Activated naive CD4-positive, alpha-beta T cell treated with anti-CD3 and anti-CD28 coated beads, Interleukin-2, amount 10 ng/mL, durations not matched to agents 7 days and 5 days (primary cell): ENCODE data around the gene PPP4R2.
A peak's percentile ranks its signal among the peaks of the same experiment; 100 is the strongest.

ENCODE experiments used
- CTCF ChIA-PET: fragments of 350-600 bp; sonication (Branson Sonifier 250); formaldehyde crosslinking; loops from one replicate; lab custom pipeline; 2021; ENCODE audit warnings: antibody characterized with exemption; lab: Charles Lee
- DNase-seq: peaks from one replicate; pipeline ENCODE4 v3.0.0-alpha.2; 2020
- H3K27ac Mint-ChIP-seq: one replicate; pipeline ENCODE4 v1.8.0; 2021; ENCODE audit warnings: mild to moderate bottlenecking, moderate library complexity, mixed read lengths
- H3K27me3 Mint-ChIP-seq: one replicate; pipeline ENCODE4 v1.8.0; 2021; ENCODE audit warnings: mild to moderate bottlenecking, mixed read lengths
- H3K36me3 Mint-ChIP-seq: one replicate; pipeline ENCODE4 v1.8.0; 2021; ENCODE audit warnings: mixed read lengths
- H3K4me1 Mint-ChIP-seq: one replicate; pipeline ENCODE4 v1.8.0; 2021; ENCODE audit warnings: mixed read lengths
- H3K4me3 Mint-ChIP-seq: one replicate; pipeline ENCODE4 v1.8.0; 2021; ENCODE audit warnings: mild to moderate bottlenecking, moderate library complexity, mixed read lengths
- H3K9me3 Mint-ChIP-seq: one replicate; pipeline ENCODE4 v1.8.0; 2021; ENCODE audit warnings: mixed read lengths

Gene PPP4R2

GRCh38 chr3:72996473-72997333, at the start of gene PPP4R2:
PPP4R2 (plus strand) TSS chr3:72996811; CDS start chr3:72997038, 227 bp downstream.
- Mint-ChIP-seq H3K4me1 (peaks cover 48% of the 10 kb centered on the region), H3K36me3 (peaks cover 28% of the 10 kb centered on the region), H3K27ac (peak within 1 kb of the TSS; percentile 96), H3K9me3 (no peaks in the 10 kb centered on the region), H3K4me3 (peak within 1 kb of the TSS; percentile 84), H3K27me3 (no peaks in the 10 kb centered on the region)
- CTCF ChIA-PET, result interaction anchor here (1.1 to 2.2 kb wide), 4 partner anchors 50 to 175 kb away, joined by 3 to 9 read pairs (median 4); no protein-coding TSS in a partner anchor
- DNase-seq, result peak; percentile 93

- Mint-ChIP-seq H3K4me3 (no peak overlapping the region), H3K27me3 (peaks cover 12% of the 10 kb centered on the region), H3K9me3 (no peaks in the 10 kb centered on the region), H3K36me3 (no peaks in the 10 kb centered on the region), H3K27ac (no peak overlapping the region), H3K4me1 (peaks cover 19% of the 10 kb centered on the region)
- CTCF ChIA-PET, result interaction anchor here (1.3 to 1.9 kb wide), 2 partner anchors 9 to 107 kb away, joined by 4 to 6 read pairs; no protein-coding TSS in a partner anchor
- no peak for DNase-seq
These were observed 48.7 kb upstream of the PPP4R2 start for GRCh38 chr3:72947715-72948490.

- Mint-ChIP-seq H3K27ac (no peak overlapping the region), H3K4me1 (peaks cover 19% of the 10 kb centered on the region), H3K36me3 (no peaks in the 10 kb centered on the region), H3K4me3 (no peak overlapping the region), H3K27me3 (peaks cover 11% of the 10 kb centered on the region), H3K9me3 (no peaks in the 10 kb centered on the region)
- no peak for DNase-seq
- CTCF ChIA-PET, result no interaction called here
These were observed 47.6 kb upstream of the PPP4R2 start for GRCh38 chr3:72949016-72949415.

GRCh38 chr3:72950372-72950771, 46.2 kb upstream of the PPP4R2 start:
- peaks cover 11% of the 10 kb centered on the region for H3K27me3 Mint-ChIP-seq
- CTCF ChIA-PET, result no interaction called here
- no peak for DNase-seq
- no peaks in the 10 kb centered on the region for H3K9me3 Mint-ChIP-seq
- no peaks in the 10 kb centered on the region for H3K36me3 Mint-ChIP-seq
- H3K4me1 Mint-ChIP-seq, result peaks cover 17% of the 10 kb centered on the region
- no peak overlapping the region for H3K27ac Mint-ChIP-seq
- H3K4me3 Mint-ChIP-seq, result no peak overlapping the region

- Mint-ChIP-seq H3K27me3 (peaks cover 13% of the 10 kb centered on the region), H3K36me3 (no peaks in the 10 kb centered on the region), H3K4me1 (peaks cover 12% of the 10 kb centered on the region), H3K27ac (no peak overlapping the region), H3K9me3 (no peaks in the 10 kb centered on the region), H3K4me3 (no peak overlapping the region)
- DNase-seq, result no peak
- CTCF ChIA-PET, result no interaction called here
These were observed 45.8 kb upstream of the PPP4R2 start for GRCh38 chr3:72950801-72951200.

- CTCF ChIA-PET, result no interaction called here
- peaks cover 17% of the 10 kb centered on the region for H3K27me3 Mint-ChIP-seq
- peaks cover 12% of the 10 kb centered on the region for H3K4me1 Mint-ChIP-seq
- no peak overlapping the region for H3K4me3 Mint-ChIP-seq
- no peak overlapping the region for H3K27ac Mint-ChIP-seq
- DNase-seq, result no peak
- H3K36me3 Mint-ChIP-seq, result no peaks in the 10 kb centered on the region
- H3K9me3 Mint-ChIP-seq, result no peaks in the 10 kb centered on the region
These were observed 45.3 kb upstream of the PPP4R2 start for GRCh38 chr3:72951259-72951722.

GRCh38 chr3:72953325-72953956, 43.2 kb upstream of the PPP4R2 start:
- H3K4me3 Mint-ChIP-seq, result no peak overlapping the region
- no peak for DNase-seq
- no peak overlapping the region for H3K27ac Mint-ChIP-seq
- no peaks in the 10 kb centered on the region for H3K9me3 Mint-ChIP-seq
- peaks cover 12% of the 10 kb centered on the region for H3K4me1 Mint-ChIP-seq
- peaks cover 21% of the 10 kb centered on the region for H3K27me3 Mint-ChIP-seq
- CTCF ChIA-PET, result interaction anchor here (1.0 to 1.4 kb wide), 2 partner anchors 45 to 103 kb away, joined by 3 to 4 read pairs; no protein-coding TSS in a partner anchor
- H3K36me3 Mint-ChIP-seq, result no peaks in the 10 kb centered on the region

- no peaks in the 10 kb centered on the region for H3K9me3 Mint-ChIP-seq
- CTCF ChIA-PET, result interaction anchor here (1.3 kb wide), 1 partner anchor 42 kb away, joined by 3 read pairs; no protein-coding TSS in a partner anchor
- no peak overlapping the region for H3K27ac Mint-ChIP-seq
- H3K4me1 Mint-ChIP-seq, result peaks cover 7% of the 10 kb centered on the region
- peaks cover 23% of the 10 kb centered on the region for H3K27me3 Mint-ChIP-seq
- DNase-seq, result no peak
- H3K4me3 Mint-ChIP-seq, result no peak overlapping the region
- H3K36me3 Mint-ChIP-seq, result no peaks in the 10 kb centered on the region
These were observed 39.3 kb upstream of the PPP4R2 start for GRCh38 chr3:72957297-72957696.

GRCh38 chr3:72959336-72959735, 37.3 kb upstream of the PPP4R2 start:
- DNase-seq, result no peak
- H3K27ac Mint-ChIP-seq, result no peak overlapping the region

GRCh38 chr3:72960812-72961518, 35.6 kb upstream of the PPP4R2 start:
- Mint-ChIP-seq H3K4me1 (peaks cover 26% of the 10 kb centered on the region), H3K36me3 (peaks cover 2% of the 10 kb centered on the region), H3K4me3 (no peak overlapping the region), H3K27me3 (peaks cover 15% of the 10 kb centered on the region), H3K9me3 (no peaks in the 10 kb centered on the region), H3K27ac (no peak overlapping the region)
- no peak for DNase-seq
- CTCF ChIA-PET, result no interaction called here

More at GRCh38 chr3:72959336-72959735, 37.3 kb upstream of the PPP4R2 start:
- peaks cover 19% of the 10 kb centered on the region for H3K27me3 Mint-ChIP-seq
- peaks cover 10% of the 10 kb centered on the region for H3K4me1 Mint-ChIP-seq
- H3K36me3 Mint-ChIP-seq, result no peaks in the 10 kb centered on the region
- CTCF ChIA-PET, result no interaction called here
- no peaks in the 10 kb centered on the region for H3K9me3 Mint-ChIP-seq
- H3K4me3 Mint-ChIP-seq, result no peak overlapping the region

GRCh38 chr3:72961752-72962151, 34.9 kb upstream of the PPP4R2 start:
- Mint-ChIP-seq H3K27me3 (peaks cover 13% of the 10 kb centered on the region), H3K36me3 (peaks cover 2% of the 10 kb centered on the region), H3K4me3 (no peak overlapping the region), H3K4me1 (peaks cover 33% of the 10 kb centered on the region), H3K27ac (no peak overlapping the region), H3K9me3 (no peaks in the 10 kb centered on the region)
- no peak for DNase-seq
- CTCF ChIA-PET, result no interaction called here

GRCh38 chr3:72962317-72962716, 34.3 kb upstream of the PPP4R2 start:
- H3K36me3 Mint-ChIP-seq, result peaks cover 2% of the 10 kb centered on the region
- H3K4me3 Mint-ChIP-seq, result no peak overlapping the region
- no peak overlapping the region for H3K27ac Mint-ChIP-seq
- no peak for DNase-seq
- H3K27me3 Mint-ChIP-seq, result peaks cover 12% of the 10 kb centered on the region
- H3K9me3 Mint-ChIP-seq, result no peaks in the 10 kb centered on the region
- CTCF ChIA-PET, result no interaction called here
- peaks cover 39% of the 10 kb centered on the region for H3K4me1 Mint-ChIP-seq

GRCh38 chr3:72964633-72965032, 32.0 kb upstream of the PPP4R2 start:
- peaks cover 5% of the 10 kb centered on the region for H3K27me3 Mint-ChIP-seq
- peaks cover 41% of the 10 kb centered on the region for H3K4me1 Mint-ChIP-seq
- H3K36me3 Mint-ChIP-seq, result peaks cover 2% of the 10 kb centered on the region
- no peak overlapping the region for H3K4me3 Mint-ChIP-seq
- CTCF ChIA-PET, result interaction anchor here (1.0 to 1.4 kb wide), 3 partner anchors 10 to 92 kb away, joined by 3 to 6 read pairs (median 3); no protein-coding TSS in a partner anchor
- H3K9me3 Mint-ChIP-seq, result no peaks in the 10 kb centered on the region
- no peak overlapping the region for H3K27ac Mint-ChIP-seq
- no peak for DNase-seq
